Measurements from ENCODE around the gene SBF2.
A peak's percentile ranks its signal among the peaks of the same experiment; 100 is the strongest.

The SBF2 gene

GRCh38 chr11:10314199-10315072 is 20.4 kb upstream of the SBF2 start:
- H3K4me3 ChIP-seq (ENCODE audit: low read length), result no peak overlapping the region
- H3K27me3 ChIP-seq (ENCODE audit: control insufficient read depth, insufficient read depth, low read length), result no peaks in the 10 kb centered on the region
- no peak overlapping the region for H3K9ac ChIP-seq (ENCODE audit: low read length)
- H3K4me1 ChIP-seq (ENCODE audit: control insufficient read depth, insufficient read depth, low read length), result peaks cover 13% of the 10 kb centered on the region
- no peaks in the 10 kb centered on the region for H3K9me3 ChIP-seq (ENCODE audit: control insufficient read depth, low read length)
- no peaks in the 10 kb centered on the region for H3K36me3 ChIP-seq (ENCODE audit: control insufficient read depth, insufficient read depth, low read length)

GRCh38 chr11:10311802-10312201 is 17.8 kb upstream of the SBF2 start:
- Histone ChIP-seq H3K36me3 (ENCODE audit: control insufficient read depth, insufficient read depth, low read length) (no peaks in the 10 kb centered on the region), H3K4me1 (ENCODE audit: control insufficient read depth, insufficient read depth, low read length) (peaks cover 34% of the 10 kb centered on the region), H3K27me3 (ENCODE audit: control insufficient read depth, insufficient read depth, low read length) (peaks cover 16% of the 10 kb centered on the region)

GRCh38 chr11:10310301-10310841 is 16.4 kb upstream of the SBF2 start:
- Histone ChIP-seq H3K9ac (ENCODE audit: low read length) (no peak overlapping the region), H3K27me3 (ENCODE audit: control insufficient read depth, insufficient read depth, low read length) (peaks cover 30% of the 10 kb centered on the region), H3K9me3 (ENCODE audit: control insufficient read depth, low read length) (no peaks in the 10 kb centered on the region), H3K4me1 (ENCODE audit: control insufficient read depth, insufficient read depth, low read length) (peaks cover 48% of the 10 kb centered on the region), H3K4me3 (ENCODE audit: low read length) (no peak overlapping the region), H3K36me3 (ENCODE audit: control insufficient read depth, insufficient read depth, low read length) (no peaks in the 10 kb centered on the region)

More at GRCh38 chr11:10311802-10312201, 17.8 kb upstream of the SBF2 start:
- H3K9me3 ChIP-seq (ENCODE audit: control insufficient read depth, low read length), result no peaks in the 10 kb centered on the region
- H3K4me3 ChIP-seq (ENCODE audit: low read length), result no peak overlapping the region
- no peak overlapping the region for H3K9ac ChIP-seq (ENCODE audit: low read length)

- Histone ChIP-seq H3K36me3 (ENCODE audit: control insufficient read depth, insufficient read depth, low read length) (no peaks in the 10 kb centered on the region), H3K4me1 (ENCODE audit: control insufficient read depth, insufficient read depth, low read length) (peaks cover 52% of the 10 kb centered on the region), H3K9me3 (ENCODE audit: control insufficient read depth, low read length) (no peaks in the 10 kb centered on the region), H3K27me3 (ENCODE audit: control insufficient read depth, insufficient read depth, low read length) (peaks cover 31% of the 10 kb centered on the region), H3K4me3 (ENCODE audit: low read length) (no peak overlapping the region), H3K9ac (ENCODE audit: low read length) (no peak overlapping the region)
These were observed 15.4 kb upstream of the SBF2 start for GRCh38 chr11:10309163-10310093.

- peaks cover 36% of the 10 kb centered on the region for H3K27me3 ChIP-seq (ENCODE audit: control insufficient read depth, insufficient read depth, low read length)
- H3K4me1 ChIP-seq (ENCODE audit: control insufficient read depth, insufficient read depth, low read length), result peaks cover 63% of the 10 kb centered on the region
- H3K4me3 ChIP-seq (ENCODE audit: low read length), result peak overlapping the region; percentile 98
- no peaks in the 10 kb centered on the region for H3K36me3 ChIP-seq (ENCODE audit: control insufficient read depth, insufficient read depth, low read length)
- peak overlapping the region; percentile 84 for H3K9ac ChIP-seq (ENCODE audit: low read length)
- H3K9me3 ChIP-seq (ENCODE audit: control insufficient read depth, low read length), result no peaks in the 10 kb centered on the region
These were observed 14.4 kb upstream of the SBF2 start for GRCh38 chr11:10308201-10308954.

GRCh38 chr11:10307400-10308200 is 13.6 kb upstream of the SBF2 start:
- peak overlapping the region; percentile 84 for H3K9ac ChIP-seq (ENCODE audit: low read length)
- H3K4me1 ChIP-seq (ENCODE audit: control insufficient read depth, insufficient read depth, low read length), result peaks cover 66% of the 10 kb centered on the region
- peak overlapping the region; percentile 98 for H3K4me3 ChIP-seq (ENCODE audit: low read length)
- no peaks in the 10 kb centered on the region for H3K36me3 ChIP-seq (ENCODE audit: control insufficient read depth, insufficient read depth, low read length)
- H3K9me3 ChIP-seq (ENCODE audit: control insufficient read depth, low read length), result no peaks in the 10 kb centered on the region
- peaks cover 36% of the 10 kb centered on the region for H3K27me3 ChIP-seq (ENCODE audit: control insufficient read depth, insufficient read depth, low read length)

- H3K9ac ChIP-seq (ENCODE audit: low read length), result peak overlapping the region; percentile 84
- H3K36me3 ChIP-seq (ENCODE audit: control insufficient read depth, insufficient read depth, low read length), result no peaks in the 10 kb centered on the region
- peaks cover 36% of the 10 kb centered on the region for H3K27me3 ChIP-seq (ENCODE audit: control insufficient read depth, insufficient read depth, low read length)
- peak overlapping the region; percentile 98 for H3K4me3 ChIP-seq (ENCODE audit: low read length)
- H3K4me1 ChIP-seq (ENCODE audit: control insufficient read depth, insufficient read depth, low read length), result peaks cover 71% of the 10 kb centered on the region
- H3K9me3 ChIP-seq (ENCODE audit: control insufficient read depth, low read length), result no peaks in the 10 kb centered on the region
These were observed 13.0 kb upstream of the SBF2 start for GRCh38 chr11:10307022-10307399.

GRCh38 chr11:10305964-10306918 is 12.2 kb upstream of the SBF2 start:
- Histone ChIP-seq H3K9me3 (ENCODE audit: control insufficient read depth, low read length) (no peaks in the 10 kb centered on the region), H3K36me3 (ENCODE audit: control insufficient read depth, insufficient read depth, low read length) (no peaks in the 10 kb centered on the region), H3K27me3 (ENCODE audit: control insufficient read depth, insufficient read depth, low read length) (peaks cover 36% of the 10 kb centered on the region), H3K4me1 (ENCODE audit: control insufficient read depth, insufficient read depth, low read length) (peaks cover 71% of the 10 kb centered on the region), H3K9ac (ENCODE audit: low read length) (peak overlapping the region; percentile 84), H3K4me3 (ENCODE audit: low read length) (peak overlapping the region; percentile 98)

DNA sequence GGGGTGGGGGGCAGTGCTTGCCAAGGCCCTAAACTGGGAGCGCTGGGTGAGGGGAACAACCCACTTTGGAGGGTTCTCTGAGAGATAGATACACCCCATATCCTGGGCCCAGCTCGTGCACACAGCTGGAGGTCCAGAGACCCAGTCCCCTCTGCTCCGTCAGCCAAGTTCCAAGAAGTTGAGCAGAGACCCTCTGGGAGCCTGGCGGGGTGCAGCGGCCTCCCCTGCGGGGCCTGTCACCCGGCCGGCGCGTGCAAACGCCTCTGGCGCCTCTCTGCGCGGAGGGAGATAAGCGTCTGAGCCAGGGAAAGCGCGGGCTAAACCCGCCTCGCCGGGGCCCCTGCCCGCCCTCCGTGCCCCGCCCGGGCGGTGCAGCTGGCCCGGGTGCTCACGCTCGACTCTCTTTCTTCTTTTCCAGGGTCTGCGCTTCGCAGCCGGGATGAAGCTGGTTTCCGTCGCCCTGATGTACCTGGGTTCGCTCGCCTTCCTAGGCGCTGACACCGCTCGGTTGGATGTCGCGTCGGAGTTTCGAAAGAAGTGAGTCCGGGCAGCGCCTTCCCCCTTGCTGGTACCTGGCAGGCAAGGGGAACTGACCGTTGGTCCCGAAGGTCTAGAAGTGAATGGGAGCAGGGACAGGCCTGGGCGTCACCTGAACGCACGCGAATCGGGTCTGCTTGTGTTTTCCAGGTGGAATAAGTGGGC is 11.4 kb upstream of the SBF2 start:
- H3K4me1 ChIP-seq (ENCODE audit: control insufficient read depth, insufficient read depth, low read length), result peaks cover 68% of the 10 kb centered on the region
- peak overlapping the region; percentile 98 for H3K4me3 ChIP-seq (ENCODE audit: low read length)
- H3K27me3 ChIP-seq (ENCODE audit: control insufficient read depth, insufficient read depth, low read length), result peaks cover 36% of the 10 kb centered on the region
- no peaks in the 10 kb centered on the region for H3K36me3 ChIP-seq (ENCODE audit: control insufficient read depth, insufficient read depth, low read length)
- H3K9me3 ChIP-seq (ENCODE audit: control insufficient read depth, low read length), result no peaks in the 10 kb centered on the region
- peak overlapping the region; percentile 84 for H3K9ac ChIP-seq (ENCODE audit: low read length)
